Liver (tissue), 9 donors: Measurements from ENCODE around the gene TNS3. TPM values are rescaled to one million over a fixed set of nuclear protein-coding genes. Genes with fewer than 3 reads are reported as not detected.

Source experiments
- DNase-seq: peaks from one replicate; pipeline ENCODE4 v3.0.0-alpha.2; 2017; ENCODE audit warnings: low spot score
- H3K27ac ChIP-seq, 2 donors: one replicate each; pipeline ENCODE4 v1.7.0; 2013; ENCODE audit warnings: inconsistent platforms in 2 of 2, low read length in 2 of 2, control low read depth in 1 of 2, low read depth in 1 of 2, mild to moderate bottlenecking in 1 of 2
- H3K27me3 ChIP-seq, 4 donors: one replicate each; pipeline versions ENCODE4 v1.6.1 to v1.7.0; 2013; ENCODE audit warnings: low read length in 3 of 4, inconsistent platforms in 1 of 4, mild to moderate bottlenecking in 1 of 4, moderate library complexity in 1 of 4; ENCODE audit not compliant: control insufficient read depth in 4 of 4, insufficient read depth in 4 of 4
- H3K36me3 ChIP-seq, 4 donors: one replicate each; pipeline versions ENCODE4 v1.6.1 to v1.7.0; 2013; ENCODE audit warnings: low read length in 3 of 4, mild to moderate bottlenecking in 3 of 4, low read depth in 1 of 4, moderate library complexity in 1 of 4; ENCODE audit not compliant: control insufficient read depth in 4 of 4, insufficient read depth in 3 of 4
- H3K4me1 ChIP-seq, 4 donors: one replicate each; pipeline versions ENCODE4 v1.6.1 to v1.7.0; 2013; ENCODE audit warnings: low read length in 3 of 4, mild to moderate bottlenecking in 3 of 4, moderate library complexity in 1 of 4; ENCODE audit not compliant: control insufficient read depth in 4 of 4, insufficient read depth in 4 of 4
- H3K4me3 ChIP-seq, 3 donors: one replicate each; pipeline versions ENCODE4 v1.6.1 to v1.7.0; 2013; ENCODE audit warnings: low read length in 3 of 3, control low read depth in 1 of 3, low read depth in 1 of 3, mild to moderate bottlenecking in 1 of 3
- H3K9ac ChIP-seq, 2 donors: one replicate each; pipeline ENCODE4 v1.7.0; 2013; ENCODE audit warnings: low read length in 2 of 2, mild to moderate bottlenecking in 2 of 2, moderate library complexity in 2 of 2, control low read depth in 1 of 2, low read depth in 1 of 2
- H3K9me3 ChIP-seq, 4 donors: one replicate each; pipeline versions ENCODE4 v1.6.1 to v1.7.0; 2013; ENCODE audit warnings: low read length in 3 of 4; ENCODE audit not compliant: control insufficient read depth in 4 of 4
- EGR1 ChIP-seq, 2 donors: IDR thresholded peaks; 2 replicates each; pipeline ENCODE4 v1.6.1; 2016 to 2018; ENCODE audit warnings: antibody characterized with exemption in 2 of 2, low read depth in 2 of 2
- FOXA1 ChIP-seq: IDR thresholded peaks from 2 replicates; pipeline ENCODE4 v1.6.1; 2016; ENCODE audit warnings: antibody characterized with exemption
- GABPA ChIP-seq, 2 donors: IDR thresholded peaks in 1 of 2; conservative IDR thresholded peaks in 1 of 2; 2 replicates each; pipeline ENCODE4 v1.6.1; 2016; ENCODE audit warnings: antibody characterized with exemption in 2 of 2, mild to moderate bottlenecking in 1 of 2, moderate library complexity in 1 of 2
- HNF4A ChIP-seq, 2 donors: conservative IDR thresholded peaks; 2 replicates each; pipeline ENCODE4 v1.6.1; 2016; ENCODE audit warnings: antibody characterized with exemption in 2 of 2, mild to moderate bottlenecking in 2 of 2
- HNF4G ChIP-seq: IDR thresholded peaks from 2 replicates; pipeline ENCODE4 v1.6.1; 2016; ENCODE audit warnings: antibody characterized with exemption
- JUND ChIP-seq, 2 donors: IDR thresholded peaks; 2 replicates each; pipeline ENCODE4 v1.6.1; 2016; ENCODE audit warnings: antibody characterized with exemption in 2 of 2
- MAX ChIP-seq: IDR thresholded peaks from 2 replicates; pipeline ENCODE4 v1.6.1; 2016; ENCODE audit warnings: antibody characterized with exemption
- NR2F2 ChIP-seq: IDR thresholded peaks from 2 replicates; pipeline ENCODE4 v1.6.1; 2016; ENCODE audit warnings: antibody characterized with exemption
- RAD21 ChIP-seq, 2 donors: IDR thresholded peaks; 2 replicates each; pipeline ENCODE4 v1.6.1; 2016; ENCODE audit warnings: antibody characterized with exemption in 2 of 2, mild to moderate bottlenecking in 2 of 2
- RXRA ChIP-seq, 2 donors: IDR thresholded peaks; 2 replicates each; pipeline ENCODE4 v1.6.1; 2017 to 2018; ENCODE audit warnings: antibody characterized with exemption in 2 of 2, mild to moderate bottlenecking in 1 of 2
- SP1 ChIP-seq: IDR thresholded peaks from 2 replicates; pipeline ENCODE4 v1.6.1; 2018; ENCODE audit warnings: antibody characterized with exemption, mild to moderate bottlenecking
- TAF1 ChIP-seq: conservative IDR thresholded peaks from 2 replicates; pipeline ENCODE4 v1.6.1; 2016; ENCODE audit warnings: antibody characterized with exemption, mild to moderate bottlenecking
- YY1 ChIP-seq: IDR thresholded peaks from 2 replicates; pipeline ENCODE4 v1.6.1; 2016; ENCODE audit warnings: antibody characterized with exemption, mild to moderate bottlenecking
- WGBS: extraction: QIAGEN DNeasy Blood & Tissue Kit; methylation state at CpG from one replicate; pipeline ENCODE4 v1.1.7; 2013; 5-methylcytosine and 5-hydroxymethylcytosine counted together
- polyA plus RNA-seq, 2 donors: library from polyadenylated mRNA; stranded (reverse) in 1 of 2; unstranded in 1 of 2; fragments of 200-250 nt in 1 of 2; fragments of >200 nt in 1 of 2; fragmentation: Nextera tagmentation in 1 of 2; extraction: Ambion mirVana in 1 of 2; gene quantifications; one replicate each; pipeline versions ENCODE4 v1.2.1 to v1.2.3, GENCODE V29; 2013 to 2015
- total RNA-seq, 2 donors: library from RNA; depleted of rRNA; stranded (reverse); fragments of >200 nt; gene quantifications; one replicate each; pipeline ENCODE4 v1.2.3, GENCODE V29; 2014
- TF ChIP-seq, protein P1 (sequence below): IDR thresholded peaks from 2 replicates; pipeline ENCODE4 v1.6.1; 2016; ENCODE audit warnings: antibody characterized with exemption
- TF ChIP-seq, protein P2 (sequence below): IDR thresholded peaks from 2 replicates; pipeline ENCODE4 v1.6.1; 2016; ENCODE audit warnings: antibody characterized with exemption
- TF ChIP-seq, protein P3 (sequence below): IDR thresholded peaks from 2 replicates; pipeline ENCODE4 v1.6.1; 2016; ENCODE audit warnings: antibody characterized with exemption, mild to moderate bottlenecking
- TF ChIP-seq, protein P4 (sequence below): fragments of 150-350 bp; IDR thresholded peaks from 2 replicates; pipeline ENCODE4 v1.5.1; 2017; ENCODE audit warnings: improper control_type of control experiment, low read depth, low read length; ENCODE audit not compliant: missing input control
- donor health status: healthy.
- donor health status: healthy.
- donor health status: healthy.
- donor health status: healthy.
- donor health status: healthy.

The TNS3 gene
- total and polyA plus RNA-seq, 4 donors = 16.8 to 100 (median 29.5) TPM

GRCh38 chr7:47297120-47297519, 284.8 kb downstream of the TNS3 start (continued):
- TF ChIP-seq, protein P1, sequence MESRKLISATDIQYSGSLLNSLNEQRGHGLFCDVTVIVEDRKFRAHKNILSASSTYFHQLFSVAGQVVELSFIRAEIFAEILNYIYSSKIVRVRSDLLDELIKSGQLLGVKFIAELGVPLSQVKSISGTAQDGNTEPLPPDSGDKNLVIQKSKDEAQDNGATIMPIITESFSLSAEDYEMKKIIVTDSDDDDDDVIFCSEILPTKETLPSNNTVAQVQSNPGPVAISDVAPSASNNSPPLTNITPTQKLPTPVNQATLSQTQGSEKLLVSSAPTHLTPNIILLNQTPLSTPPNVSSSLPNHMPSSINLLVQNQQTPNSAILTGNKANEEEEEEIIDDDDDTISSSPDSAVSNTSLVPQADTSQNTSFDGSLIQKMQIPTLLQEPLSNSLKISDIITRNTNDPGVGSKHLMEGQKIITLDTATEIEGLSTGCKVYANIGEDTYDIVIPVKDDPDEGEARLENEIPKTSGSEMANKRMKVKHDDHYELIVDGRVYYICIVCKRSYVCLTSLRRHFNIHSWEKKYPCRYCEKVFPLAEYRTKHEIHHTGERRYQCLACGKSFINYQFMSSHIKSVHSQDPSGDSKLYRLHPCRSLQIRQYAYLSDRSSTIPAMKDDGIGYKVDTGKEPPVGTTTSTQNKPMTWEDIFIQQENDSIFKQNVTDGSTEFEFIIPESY = no peak

GRCh38 chr7:47295606-47296005, 286.3 kb downstream of the TNS3 start:
- Histone ChIP-seq H3K9ac (no peak overlapping the region), H3K36me3 (peaks cover 19 to 86% (median 61%) of the 10 kb centered on the region in 4 donors), H3K9me3 (no peaks in the 10 kb centered on the region), H3K27me3 (no peaks in the 10 kb centered on the region), H3K4me1 (no peaks in the 10 kb centered on the region), H3K4me3 (no peak overlapping the region), H3K27ac (no peak overlapping the region)
- WGBS = 92% methylated on average over 7 of the region's 7 CpGs
- peak; percentile 6 for DNase-seq
- TF ChIP-seq RXRA (IDR thresholded peaks at IDR 0.05) = no peak
- no peak for TF ChIP-seq TAF1
- TF ChIP-seq FOXA1 = no peak
- no peak for TF ChIP-seq JUND (IDR thresholded peaks at IDR 0.05)
- TF ChIP-seq HNF4G = no peak
- TF ChIP-seq MAX = no peak
- TF ChIP-seq HNF4A (conservative IDR thresholded peaks at IDR 0.05) = no peak
- TF ChIP-seq, protein P2, sequence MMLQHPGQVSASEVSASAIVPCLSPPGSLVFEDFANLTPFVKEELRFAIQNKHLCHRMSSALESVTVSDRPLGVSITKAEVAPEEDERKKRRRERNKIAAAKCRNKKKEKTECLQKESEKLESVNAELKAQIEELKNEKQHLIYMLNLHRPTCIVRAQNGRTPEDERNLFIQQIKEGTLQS = no peak
- TF ChIP-seq, protein P3, sequence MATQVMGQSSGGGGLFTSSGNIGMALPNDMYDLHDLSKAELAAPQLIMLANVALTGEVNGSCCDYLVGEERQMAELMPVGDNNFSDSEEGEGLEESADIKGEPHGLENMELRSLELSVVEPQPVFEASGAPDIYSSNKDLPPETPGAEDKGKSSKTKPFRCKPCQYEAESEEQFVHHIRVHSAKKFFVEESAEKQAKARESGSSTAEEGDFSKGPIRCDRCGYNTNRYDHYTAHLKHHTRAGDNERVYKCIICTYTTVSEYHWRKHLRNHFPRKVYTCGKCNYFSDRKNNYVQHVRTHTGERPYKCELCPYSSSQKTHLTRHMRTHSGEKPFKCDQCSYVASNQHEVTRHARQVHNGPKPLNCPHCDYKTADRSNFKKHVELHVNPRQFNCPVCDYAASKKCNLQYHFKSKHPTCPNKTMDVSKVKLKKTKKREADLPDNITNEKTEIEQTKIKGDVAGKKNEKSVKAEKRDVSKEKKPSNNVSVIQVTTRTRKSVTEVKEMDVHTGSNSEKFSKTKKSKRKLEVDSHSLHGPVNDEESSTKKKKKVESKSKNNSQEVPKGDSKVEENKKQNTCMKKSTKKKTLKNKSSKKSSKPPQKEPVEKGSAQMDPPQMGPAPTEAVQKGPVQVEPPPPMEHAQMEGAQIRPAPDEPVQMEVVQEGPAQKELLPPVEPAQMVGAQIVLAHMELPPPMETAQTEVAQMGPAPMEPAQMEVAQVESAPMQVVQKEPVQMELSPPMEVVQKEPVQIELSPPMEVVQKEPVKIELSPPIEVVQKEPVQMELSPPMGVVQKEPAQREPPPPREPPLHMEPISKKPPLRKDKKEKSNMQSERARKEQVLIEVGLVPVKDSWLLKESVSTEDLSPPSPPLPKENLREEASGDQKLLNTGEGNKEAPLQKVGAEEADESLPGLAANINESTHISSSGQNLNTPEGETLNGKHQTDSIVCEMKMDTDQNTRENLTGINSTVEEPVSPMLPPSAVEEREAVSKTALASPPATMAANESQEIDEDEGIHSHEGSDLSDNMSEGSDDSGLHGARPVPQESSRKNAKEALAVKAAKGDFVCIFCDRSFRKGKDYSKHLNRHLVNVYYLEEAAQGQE = no peak
- TF ChIP-seq YY1 = no peak
- no peak for TF ChIP-seq RAD21 (IDR thresholded peaks at IDR 0.05)
- TF ChIP-seq, protein P4, sequence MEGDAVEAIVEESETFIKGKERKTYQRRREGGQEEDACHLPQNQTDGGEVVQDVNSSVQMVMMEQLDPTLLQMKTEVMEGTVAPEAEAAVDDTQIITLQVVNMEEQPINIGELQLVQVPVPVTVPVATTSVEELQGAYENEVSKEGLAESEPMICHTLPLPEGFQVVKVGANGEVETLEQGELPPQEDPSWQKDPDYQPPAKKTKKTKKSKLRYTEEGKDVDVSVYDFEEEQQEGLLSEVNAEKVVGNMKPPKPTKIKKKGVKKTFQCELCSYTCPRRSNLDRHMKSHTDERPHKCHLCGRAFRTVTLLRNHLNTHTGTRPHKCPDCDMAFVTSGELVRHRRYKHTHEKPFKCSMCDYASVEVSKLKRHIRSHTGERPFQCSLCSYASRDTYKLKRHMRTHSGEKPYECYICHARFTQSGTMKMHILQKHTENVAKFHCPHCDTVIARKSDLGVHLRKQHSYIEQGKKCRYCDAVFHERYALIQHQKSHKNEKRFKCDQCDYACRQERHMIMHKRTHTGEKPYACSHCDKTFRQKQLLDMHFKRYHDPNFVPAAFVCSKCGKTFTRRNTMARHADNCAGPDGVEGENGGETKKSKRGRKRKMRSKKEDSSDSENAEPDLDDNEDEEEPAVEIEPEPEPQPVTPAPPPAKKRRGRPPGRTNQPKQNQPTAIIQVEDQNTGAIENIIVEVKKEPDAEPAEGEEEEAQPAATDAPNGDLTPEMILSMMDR = no peak
- TF ChIP-seq EGR1 (IDR thresholded peaks at IDR 0.05; ENCODE audit: low read depth in 2 of 2) = no peak
- no peak for TF ChIP-seq GABPA (IDR thresholded peaks at IDR 0.05 in 1 of 2, conservative IDR thresholded peaks at IDR 0.05 in 1 of 2)
- no peak for TF ChIP-seq NR2F2
- TF ChIP-seq SP1 = no peak
